ENCODE measurements around the gene KLHL28.

The KLHL28 gene

DNA sequence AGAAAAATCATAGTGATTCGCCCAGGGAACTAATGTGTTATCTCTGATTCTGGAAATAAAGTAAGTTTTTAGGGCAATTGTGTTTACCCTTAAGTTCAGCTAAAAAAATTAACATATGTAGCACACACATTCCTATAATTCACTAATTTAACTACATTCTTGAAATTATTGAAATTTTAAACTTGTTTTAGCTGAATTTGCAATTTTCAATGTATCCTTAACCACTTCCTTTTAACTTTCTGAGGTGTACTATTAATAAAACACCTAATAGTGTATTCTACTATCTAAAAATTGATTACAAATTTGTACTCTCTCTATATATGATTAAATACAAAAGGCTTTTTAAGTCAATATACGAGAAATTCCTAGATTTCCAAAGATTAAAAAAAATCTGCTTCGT, 2.2 kb downstream of the KLHL28 start:
- no peak for DNase-seq

DNA sequence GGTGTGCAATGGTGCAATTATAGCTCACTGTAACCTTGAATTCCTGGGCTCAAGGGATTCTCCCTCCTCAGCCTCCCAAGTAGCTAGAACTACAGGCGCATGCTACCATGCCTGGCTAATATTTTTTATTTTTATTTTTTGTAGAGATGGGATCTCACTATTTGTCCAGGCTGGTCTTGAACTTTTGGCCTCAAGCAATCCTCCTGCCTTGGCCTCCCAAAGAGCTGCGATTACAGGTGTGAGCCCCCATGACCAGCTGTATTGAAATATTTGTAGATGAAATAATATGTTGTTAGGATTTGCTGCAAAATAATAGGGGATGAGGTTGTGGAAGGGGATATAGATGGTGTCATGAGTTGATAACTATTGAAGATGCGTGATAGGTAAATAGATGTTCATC, 4.9 kb downstream of the KLHL28 start:
- DNase-seq: no peak

DNA sequence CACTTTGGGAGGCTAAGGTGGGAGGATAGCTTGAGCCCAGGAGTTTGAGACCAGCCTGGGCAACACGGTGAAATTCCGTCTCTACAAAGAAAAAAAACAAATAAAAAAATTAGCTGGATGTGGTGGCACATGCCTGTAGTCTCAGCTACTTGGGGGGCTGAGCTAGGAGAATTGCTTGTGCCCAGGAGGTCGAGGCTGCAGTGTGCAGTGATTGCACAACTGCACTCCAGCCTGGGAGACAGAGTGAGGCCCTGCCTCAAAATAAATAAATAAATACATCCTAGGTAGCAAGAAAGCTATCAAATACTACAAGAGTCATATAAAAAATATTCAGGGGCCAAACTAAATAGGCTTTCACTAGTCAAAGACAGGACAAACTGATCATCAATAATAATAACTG, 6.2 kb downstream of the KLHL28 start:
- DNase-seq: no peak

DNA sequence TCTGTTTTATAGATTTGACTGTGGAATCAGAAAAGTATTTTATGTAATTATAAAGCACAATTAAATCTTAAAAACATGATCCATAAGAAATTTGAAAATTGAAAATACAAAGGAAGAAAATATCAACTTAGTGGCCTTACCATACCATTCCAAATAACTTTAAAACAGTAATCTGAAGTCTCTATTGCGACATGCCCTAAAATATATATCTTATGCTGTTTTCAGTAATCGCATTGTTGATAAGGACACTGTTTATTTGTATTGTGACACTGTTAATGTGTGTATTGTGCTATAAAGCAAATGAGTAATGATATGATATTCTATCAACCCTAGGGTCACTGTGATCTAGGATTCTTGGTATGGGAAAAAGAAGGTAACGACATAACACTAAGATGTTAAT, 7.0 kb downstream of the KLHL28 start:
- no peak for DNase-seq

DNA sequence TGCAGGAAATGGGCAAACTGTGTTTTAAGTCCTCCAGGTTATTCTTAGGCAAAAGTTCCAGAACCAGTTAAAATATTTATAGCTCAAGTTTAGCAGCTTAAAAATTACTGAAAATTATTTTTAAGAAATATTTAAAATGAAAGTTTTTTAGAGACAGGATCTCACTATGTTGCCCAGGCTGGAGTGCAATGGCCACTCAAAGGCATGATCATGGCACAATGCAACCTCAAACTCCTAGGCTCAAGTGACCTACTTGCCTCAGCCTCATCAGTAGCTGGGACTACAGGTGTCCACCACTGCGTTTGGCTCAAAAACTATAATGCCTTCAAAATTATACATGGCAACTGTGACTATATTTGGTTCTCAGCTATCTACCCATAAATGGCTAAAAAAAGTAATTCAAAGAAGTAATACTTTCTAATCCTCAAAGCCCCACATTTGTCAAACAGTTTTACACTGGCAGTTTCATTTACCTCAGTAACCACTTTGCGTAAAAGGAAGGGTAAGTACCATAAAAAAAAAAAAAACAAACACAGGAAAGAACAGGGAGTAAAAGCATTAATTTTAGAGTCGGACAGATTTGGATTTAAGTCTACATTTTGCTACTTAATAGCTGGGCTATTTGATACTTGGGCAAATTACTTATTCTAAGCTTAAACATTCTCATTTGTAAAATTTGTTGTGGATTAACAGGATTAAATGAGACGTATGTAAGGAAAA, 9.2 kb downstream of the KLHL28 start:
- no peak for DNase-seq

DNA sequence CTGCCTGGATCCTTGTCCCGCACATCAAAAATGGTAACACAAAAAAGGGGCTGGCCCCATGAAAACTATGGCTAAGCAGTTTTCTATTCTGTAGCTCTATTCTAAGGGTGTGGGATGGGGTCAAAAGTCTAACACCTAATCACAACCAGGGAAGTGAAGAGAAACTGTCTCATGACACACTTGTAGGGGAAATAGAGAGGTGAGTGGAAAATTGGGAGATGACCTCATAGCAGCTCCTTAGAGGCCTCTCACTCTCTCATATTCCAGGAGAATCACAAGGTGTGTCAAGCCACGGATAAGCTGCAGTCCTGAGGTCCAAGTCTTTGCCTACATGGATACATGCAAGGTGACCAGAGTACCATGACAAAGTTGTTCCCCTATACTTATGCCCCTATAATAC, 10.7 kb downstream of the KLHL28 start:
- no peak for DNase-seq

DNA sequence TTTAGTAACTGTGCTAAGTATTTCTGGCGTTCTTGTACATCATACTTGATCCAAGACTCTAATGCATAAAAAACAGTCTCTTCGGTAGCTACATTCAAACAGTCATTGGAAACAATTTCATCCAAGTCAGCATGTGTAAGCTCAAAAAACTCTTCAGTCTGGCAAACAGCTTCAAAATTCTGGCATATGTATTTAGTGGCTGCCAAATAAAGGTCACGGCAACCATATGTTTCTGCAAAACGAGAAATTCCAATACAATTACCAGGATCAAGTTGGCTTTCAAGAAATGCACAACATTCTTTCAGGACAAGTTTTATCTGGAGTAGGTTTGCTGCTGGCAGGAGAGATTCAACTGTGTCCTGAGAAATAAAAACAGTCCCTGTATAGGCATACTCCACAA, 16.5 kb downstream of the KLHL28 start:
- no peak for DNase-seq

DNA sequence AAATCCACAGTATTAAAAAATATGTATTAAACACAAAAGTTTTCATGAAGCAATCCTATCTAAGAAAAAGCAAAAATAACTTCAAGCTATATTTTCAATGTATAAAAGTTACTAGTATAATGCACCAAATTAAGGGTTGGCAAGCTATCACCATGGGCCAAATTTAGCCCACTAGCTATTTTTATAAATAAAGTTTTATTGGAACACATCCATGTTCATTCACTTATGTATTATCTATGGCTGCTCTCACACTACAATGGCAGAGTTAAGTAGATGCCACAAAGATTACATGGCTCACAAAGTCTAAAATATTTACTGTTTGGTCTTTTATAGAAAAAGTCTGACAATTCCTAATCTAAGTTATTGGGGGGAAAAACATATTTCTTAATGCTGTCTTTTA, 17.6 kb downstream of the KLHL28 start:
- DNase-seq: no peak

DNA sequence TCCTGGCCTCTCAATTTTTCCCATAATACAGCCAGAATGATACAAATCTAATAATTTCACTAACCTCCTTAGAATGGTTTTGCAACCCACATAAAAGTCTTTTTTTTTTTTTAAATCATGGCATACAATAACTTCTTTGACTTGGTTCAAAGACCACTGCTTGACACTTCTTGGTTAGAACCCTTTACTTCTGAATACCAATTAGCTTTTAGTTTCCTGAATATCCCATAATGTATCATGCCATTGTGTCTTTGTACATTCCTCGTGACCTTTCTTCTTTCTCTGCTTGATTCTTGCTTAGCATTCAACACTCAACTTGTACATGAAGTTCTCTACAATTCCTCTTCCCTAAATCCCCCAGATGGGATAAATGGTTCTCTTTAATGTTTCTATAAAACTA, 19.3 kb downstream of the KLHL28 start:
- DNase-seq: no peak

DNA sequence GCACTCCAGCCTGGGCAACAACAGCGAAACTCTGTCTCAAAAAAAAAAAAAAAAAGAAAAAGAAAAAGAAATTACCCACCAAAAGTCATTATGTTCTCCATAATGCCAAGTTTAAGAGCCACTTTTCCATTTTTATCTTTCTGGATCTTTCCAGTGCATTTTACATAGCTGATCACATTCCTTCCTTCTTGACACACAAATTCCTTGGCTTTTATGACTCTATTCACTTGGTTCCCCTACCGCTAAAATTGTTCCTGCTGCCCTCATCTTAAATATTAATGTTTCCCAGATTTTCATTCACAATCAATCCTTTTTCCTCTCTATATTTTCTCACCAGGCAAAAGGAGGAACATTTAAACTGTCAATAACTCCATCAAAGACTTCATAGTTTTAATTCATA, 20.2 kb downstream of the KLHL28 start:
- no peak for DNase-seq

DNA sequence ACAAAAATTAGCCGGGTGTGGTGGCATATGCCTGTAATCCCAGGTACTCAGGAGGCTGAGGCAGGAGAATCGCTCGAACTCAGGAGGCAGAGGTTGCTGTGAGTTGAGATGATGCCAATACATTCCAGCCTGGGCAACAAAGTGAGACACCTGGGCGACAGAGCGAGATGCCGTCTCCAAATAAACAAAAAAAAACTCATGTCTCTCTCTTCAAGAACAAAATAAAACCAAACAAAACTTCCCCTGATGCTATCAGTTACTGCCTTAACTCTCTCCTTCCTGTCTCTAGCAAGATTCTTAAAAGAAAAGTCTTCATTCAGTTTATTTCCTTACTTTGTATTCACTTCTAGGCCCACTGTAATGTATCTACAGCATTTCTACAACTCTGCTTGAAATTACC, 20.8 kb downstream of the KLHL28 start:
- peak; percentile 15 for DNase-seq

DNA sequence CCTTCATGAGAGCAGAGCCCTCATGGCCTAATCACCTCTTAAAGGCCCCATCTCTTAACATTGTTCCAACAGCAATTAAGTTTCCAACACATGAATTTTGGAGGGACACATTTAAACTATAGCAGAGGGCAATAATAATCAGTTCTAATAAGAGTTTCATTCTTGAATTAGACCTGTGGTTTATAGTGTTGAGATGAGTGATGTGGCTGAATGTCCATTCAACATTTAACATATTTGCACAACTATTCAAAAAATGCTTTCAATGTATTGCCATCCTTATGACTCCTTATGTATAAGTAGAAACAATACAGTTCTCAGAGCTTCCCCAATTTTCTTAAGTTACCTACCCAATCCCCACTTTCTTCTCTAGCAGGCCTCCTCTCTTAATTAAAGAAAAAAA, 21.5 kb downstream of the KLHL28 start:
- DNase-seq: no peak

DNA sequence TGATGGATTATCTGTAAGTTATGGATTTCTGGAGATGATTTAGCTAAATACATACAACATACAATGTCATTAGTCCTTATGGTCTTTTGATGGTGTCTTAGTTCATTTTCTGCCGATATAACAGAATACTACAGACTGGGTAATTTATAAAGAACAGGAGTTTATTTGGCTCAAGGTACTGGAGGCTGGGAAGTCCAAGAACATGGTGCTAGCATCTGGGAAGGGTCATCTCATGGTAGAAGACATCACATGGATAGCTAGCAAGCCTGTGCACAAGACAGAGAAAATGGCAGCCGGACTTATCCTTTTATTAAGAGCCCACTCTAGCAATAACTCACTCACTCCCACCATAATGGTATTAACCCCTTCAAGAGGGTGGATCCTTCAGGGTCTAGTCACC, 24.2 kb downstream of the KLHL28 start:
- no peak for DNase-seq

DNA sequence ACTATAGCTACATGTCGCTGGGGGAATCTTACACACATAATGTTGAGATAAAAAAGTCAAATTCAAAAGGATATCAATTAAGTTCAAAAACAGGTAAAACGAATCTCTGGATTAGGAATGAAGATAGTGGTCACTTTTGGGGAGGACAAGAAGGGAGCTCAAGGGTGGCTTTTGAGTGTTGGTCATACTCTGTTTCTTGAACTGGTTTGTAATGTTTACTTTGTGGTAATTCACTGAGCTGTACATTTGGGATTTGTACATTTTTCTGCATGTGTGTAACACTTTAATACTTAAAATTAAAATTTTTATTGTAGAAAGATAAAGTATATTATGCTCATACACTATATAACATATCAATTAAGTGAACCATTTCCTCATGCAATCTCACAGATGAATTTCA, 26.6 kb downstream of the KLHL28 start:
- DNase-seq: no peak

DNA sequence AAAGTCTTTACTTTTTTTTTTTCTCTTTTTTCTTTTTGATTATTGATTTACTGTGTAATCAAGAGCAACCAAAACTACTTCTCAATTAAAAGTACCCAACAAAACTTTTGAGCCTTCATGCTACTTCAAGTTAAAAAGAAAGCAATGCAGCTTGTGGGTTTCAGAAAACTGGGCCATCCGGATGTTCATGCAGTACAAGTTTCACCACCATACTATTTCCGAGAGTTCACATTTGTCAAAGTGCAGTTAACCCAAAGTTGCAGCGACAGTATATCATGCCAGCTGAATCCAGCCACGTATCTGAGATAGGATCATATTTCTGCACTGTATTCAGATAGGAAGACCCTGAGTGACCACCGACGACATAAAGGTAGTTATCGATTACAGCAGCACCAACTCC, 33.0 kb downstream of the KLHL28 start:
- DNase-seq: peak; percentile 23

DNA sequence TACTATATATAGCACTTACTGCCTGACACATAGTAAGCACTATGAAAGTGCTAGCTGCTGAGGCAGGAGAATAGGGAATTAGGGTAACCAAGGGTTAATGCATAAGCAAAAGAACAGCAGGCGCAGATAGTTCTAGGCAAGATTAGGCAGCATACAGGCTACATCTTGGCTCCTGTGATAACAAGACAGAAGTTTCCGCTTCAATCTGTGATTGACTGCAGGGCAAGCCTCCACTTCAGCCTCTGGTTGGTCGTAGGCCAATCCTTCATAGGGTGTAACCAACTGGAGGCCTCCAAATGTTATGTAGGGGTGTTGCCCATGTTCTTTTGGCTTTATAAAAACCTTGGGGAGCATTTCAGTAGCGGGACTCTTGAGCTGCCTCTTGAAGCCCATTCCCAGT, 46.9 kb downstream of the KLHL28 start:
- no peak for DNase-seq

DNA sequence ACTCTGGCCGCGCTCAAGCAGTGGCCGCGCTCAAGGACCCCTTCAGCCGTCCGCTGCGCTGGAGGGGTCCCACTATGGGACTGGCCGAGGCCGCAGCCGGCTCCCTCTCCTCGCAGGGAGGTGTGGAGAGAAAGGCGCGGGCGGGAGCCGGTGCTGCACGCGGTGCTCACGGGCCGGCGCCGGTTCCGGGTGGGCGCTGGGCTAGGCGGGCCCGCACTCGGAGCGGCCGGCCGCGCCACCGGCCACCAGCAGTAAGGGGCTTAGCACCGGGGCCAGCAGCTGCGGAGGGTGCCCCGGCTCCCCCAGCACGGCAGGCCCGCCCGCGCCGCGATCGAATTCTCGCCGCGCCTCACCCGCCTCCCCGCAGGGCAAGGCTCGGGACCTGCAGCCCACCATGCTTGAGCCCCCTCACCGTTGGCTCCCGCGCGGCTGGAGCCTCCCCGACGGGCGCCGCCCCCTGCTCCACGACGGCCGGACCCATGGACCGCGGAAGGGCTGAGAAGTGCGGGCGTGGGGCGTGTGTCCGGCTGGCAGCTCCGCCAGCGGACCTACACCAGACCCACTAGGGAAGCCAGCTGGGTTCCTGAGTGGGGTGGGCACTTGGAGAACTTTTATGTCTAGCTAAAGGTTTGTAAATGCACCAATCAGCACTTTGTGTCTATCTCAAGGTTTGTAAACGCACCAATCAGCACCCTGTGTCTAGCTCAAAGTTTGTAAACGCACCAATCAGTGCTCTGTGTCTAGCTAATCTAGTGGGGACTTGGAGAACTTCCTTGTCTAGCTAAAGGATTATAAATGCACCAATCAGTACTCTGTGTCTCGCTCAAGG, 49.5 kb downstream of the KLHL28 start:
- no peak for DNase-seq

DNA sequence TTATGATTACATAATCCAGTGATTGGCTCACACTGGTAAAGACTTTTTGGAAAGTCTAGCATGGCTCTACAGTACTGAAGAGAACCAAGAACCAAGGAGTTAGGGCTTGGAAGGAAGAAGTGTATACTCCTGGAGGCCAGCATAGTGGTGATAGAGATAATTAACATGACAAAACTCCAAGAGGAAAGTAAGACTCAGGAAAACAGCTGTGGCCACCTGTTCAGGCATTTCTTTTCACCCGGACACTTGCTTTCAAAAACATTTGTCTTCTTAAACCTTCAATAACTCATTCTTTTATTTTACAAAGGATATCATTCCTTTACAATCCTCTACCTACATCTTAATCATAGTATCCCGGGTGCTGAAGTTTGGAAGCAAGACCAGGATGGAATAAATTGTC, 50.9 kb downstream of the KLHL28 start:
- DNase-seq: no peak

DNA sequence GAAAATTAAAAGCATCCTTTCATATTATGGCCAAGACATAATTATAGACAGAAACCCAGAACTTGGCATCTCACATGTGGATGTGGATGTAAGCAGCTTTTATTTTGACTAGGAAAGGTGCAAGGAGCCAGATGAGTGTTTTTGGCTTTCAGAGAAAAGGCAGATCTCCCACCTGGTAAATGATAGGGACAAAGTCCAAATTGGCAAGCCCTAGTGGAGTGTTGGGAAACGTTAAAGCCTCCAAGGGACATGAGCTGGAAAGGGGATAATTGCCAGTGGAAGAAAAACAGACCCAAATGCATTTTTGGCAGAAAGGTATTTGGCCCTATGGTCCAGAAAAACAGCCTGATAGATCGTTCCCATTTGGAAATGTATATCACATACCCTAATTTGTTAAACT, 60.1 kb downstream of the KLHL28 start:
- no peak for DNase-seq

DNA sequence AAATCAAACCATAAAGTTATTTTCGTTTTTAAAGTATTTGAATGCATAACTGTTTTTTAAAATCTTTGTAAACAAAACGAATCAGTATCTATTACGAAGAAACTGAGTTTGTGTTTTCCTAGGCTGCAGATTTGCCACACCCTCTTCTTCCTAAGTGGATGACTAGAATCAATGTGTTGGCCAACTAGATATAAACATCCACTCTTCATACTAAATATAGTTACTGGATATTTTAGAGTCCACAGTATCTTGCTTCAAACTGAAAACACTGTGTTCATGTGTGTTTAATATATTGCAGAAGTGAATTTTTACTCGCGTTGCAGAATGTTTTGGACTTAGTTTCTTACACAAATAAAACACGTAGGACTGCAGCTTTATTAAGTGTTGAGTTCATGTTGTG, 63.2 kb downstream of the KLHL28 start:
- DNase-seq: no peak

DNA sequence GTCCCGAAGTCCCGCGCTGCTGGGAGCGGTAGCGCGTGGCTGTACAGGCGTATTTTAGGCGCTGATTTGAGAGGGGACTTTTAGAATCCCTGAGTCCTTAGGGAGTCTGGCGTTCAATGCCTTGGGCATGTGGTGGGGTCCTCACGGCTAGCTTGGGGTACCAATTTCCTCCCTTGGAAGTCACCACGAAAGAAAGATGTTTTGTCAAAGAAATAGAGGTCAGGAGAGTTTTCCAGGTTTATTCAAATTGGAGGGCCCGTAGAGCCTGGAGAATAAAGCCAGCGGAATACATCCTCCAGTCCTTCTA, 63.9 kb downstream of the KLHL28 start:
- no peak for DNase-seq

DNA sequence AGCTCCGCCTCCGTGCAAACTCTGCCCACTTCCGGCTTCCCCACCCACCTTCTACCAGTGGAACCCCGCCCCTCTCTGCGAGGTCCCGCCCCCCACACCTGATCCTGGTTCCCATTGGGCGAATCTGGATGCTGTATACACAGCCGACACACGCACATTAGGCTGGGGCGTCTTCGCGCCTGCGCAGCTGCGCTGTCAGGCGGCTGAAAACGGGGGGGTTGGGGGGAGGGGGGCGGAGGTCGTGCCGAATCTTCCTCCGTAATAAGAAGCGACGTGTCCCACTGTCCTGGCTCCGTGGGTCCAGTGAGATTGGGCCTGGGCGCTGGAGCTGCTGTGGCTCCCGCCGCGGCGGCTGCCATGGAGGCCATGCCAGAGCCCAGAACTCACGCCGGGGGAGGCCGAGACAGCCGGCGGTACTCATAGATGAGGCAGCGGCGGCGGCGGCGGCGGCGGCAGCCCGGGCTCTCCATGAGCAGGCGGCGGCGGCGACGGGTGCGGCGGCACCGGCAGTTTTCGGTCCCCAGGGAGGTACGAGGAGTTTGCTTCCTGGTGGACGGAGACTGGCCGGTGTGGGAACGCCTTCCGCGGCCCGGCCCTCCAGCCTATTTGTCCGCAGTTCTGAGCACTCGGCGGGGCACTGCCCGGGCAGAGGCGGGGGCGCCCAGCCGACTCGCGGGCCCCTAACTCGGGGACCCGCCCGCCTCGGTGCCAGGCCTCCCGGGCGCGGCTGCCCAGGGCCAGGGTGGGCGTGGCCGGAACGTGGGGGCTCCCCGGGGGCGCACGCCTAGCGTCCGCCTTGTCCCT, 64.5 kb downstream of the KLHL28 start:
- peak; percentile 99 for DNase-seq

DNA sequence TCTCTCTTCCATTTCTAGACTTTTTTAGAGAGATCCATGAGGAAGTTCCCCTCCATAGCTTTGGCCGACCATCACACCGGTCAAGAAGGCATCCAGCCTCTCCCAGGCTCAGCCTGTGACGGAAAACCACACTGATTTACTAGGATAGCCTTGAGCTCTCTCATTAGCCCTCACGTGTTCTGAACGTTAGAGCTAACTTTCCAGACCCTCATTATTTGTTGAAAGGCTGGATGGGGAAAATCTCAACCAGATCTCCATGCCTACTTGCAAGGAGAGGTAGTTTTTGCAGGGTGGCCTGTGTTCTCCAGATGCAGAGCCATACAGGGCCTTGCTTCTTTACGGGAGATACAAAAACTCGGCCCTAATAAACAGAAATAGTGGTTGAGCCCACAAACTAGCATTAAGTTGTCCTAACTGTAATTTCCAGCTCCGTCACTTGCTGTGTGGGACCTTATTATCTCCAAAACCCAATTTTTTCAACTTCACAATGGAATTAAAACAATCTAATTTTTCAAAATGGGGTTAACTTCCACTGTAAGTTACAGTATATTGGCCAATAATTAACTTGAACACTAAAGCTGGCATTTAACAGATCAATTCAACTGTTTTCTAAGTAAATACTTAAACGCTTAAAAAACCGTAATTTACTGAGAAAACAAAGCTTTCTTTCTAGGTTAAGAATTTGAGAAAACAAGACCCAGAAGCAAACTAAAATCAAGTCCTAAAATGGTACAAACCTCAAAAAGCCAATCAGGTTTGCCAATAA, 65.3 kb downstream of the KLHL28 start:
- DNase-seq: no peak

Data from CD4-positive, alpha-beta T cell treated with Interleukin-10 for 1 hour (primary cell).